HG03060 (cell line): Measurements from ENCODE around the gene ZNF148.

Experiments
- ATAC-seq: cut with Tn5 transposase; IDR thresholded peaks from one replicate; pipeline ENCODE4 v1.9.1; 2021; ENCODE audit warnings: low read depth, moderate number of reproducible peaks; ENCODE audit not compliant: unreplicated experiment

Gene ZNF148

GRCh38 chr3:125231895-125232294, 143.2 kb downstream of the ZNF148 start:
- no peak for ATAC-seq

- ATAC-seq, result no peak
Measured at GRCh38 chr3:125229707-125230106, 145.4 kb downstream of the ZNF148 start.

DNA sequence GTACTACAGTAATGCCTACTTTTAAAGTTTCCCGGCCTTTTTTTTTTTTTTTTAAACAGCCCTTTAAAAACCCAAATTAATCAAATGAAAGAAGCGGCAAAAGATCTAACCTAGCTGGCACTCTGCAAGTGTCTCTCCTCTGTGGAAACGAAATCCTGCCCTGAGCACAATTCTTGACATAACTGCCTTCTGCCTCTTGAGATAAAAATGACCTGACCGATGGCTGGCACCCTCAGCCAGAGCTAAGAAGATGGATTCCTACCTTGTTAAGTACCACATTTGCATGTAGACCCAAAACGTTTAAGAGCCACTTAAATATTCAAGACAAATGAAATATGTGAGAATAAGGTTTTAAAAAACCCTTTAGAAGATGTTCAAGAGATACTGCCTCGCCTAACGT, 146.0 kb downstream of the ZNF148 start:
- ATAC-seq, result no peak

DNA sequence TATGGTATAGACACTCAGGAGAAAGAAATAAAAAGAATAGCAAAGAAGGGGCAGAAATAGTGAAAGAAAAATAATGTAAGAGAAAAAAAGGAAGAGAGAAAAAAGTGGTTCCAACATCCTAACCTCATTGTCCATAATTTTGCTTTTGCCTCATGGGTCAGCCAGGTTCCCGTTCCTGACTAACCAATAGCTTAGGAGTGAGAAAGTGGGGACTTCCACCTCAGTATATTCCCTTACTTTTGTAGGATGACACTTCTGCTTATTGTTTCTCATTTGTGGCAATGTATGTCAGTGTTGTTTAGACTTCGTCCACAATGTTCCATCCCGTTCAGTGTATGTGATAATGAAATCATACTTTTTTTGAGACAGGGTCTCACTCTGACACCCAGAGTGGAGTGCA, 153.3 kb downstream of the ZNF148 start:
- no peak for ATAC-seq

DNA sequence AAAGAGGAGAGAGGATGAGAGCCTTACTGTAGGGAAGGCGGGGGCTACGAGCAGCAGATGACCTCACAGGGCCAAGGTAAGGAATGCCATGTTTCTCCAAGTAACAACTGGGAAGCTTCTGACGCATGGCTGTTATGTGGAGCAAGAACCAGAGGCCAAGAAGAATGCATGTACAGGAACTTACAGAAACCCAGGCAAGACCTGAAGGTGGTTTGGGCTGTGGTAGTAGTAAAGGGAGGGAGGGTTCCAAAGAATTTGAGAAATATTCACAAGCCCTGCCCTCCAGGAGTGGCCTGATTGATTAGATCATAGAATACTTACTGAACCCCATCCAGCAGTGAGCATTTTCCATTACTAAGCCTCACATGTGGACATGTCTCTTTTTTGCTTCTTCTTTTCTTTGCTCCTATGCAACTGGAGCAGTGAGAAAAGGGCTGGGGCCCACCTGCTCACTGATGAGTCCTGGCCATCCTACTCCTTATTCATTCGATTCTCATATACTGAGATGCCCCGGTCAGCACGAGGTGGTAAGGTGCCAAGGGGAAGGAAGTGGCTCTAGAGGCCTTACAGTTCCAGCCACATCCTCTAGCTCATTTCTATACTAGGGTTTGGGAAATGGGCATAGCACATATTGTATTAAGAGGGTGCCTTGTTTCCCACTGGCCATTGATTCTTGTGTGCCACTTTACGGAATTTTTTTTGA, 154.2 kb downstream of the ZNF148 start:
- ATAC-seq, result no peak

GRCh38 chr3:125220183-125220582, 154.9 kb downstream of the ZNF148 start:
- no peak for ATAC-seq

- no peak for ATAC-seq
Measured at GRCh38 chr3:125219261-125219701, 155.8 kb downstream of the ZNF148 start.

DNA sequence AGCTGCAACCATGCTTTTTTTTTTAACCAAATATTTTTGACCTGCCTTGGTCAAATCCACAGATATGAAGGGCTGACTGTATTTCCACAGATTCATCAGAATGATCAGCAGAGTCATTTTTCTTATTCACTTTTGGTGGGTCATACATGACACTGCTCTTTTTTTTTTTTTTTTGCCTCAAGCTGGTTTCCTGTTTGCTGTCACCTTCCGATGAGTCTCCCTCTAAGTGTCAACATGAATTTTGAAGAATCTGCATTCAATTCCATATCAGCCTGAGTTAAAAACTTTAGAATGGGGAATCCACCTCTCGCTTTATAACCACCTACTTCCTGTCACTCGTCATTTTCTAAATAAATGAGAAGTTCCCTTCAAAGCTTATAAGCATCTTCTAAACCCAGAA, 160.4 kb downstream of the ZNF148 start:
- ATAC-seq, result no peak

DNA sequence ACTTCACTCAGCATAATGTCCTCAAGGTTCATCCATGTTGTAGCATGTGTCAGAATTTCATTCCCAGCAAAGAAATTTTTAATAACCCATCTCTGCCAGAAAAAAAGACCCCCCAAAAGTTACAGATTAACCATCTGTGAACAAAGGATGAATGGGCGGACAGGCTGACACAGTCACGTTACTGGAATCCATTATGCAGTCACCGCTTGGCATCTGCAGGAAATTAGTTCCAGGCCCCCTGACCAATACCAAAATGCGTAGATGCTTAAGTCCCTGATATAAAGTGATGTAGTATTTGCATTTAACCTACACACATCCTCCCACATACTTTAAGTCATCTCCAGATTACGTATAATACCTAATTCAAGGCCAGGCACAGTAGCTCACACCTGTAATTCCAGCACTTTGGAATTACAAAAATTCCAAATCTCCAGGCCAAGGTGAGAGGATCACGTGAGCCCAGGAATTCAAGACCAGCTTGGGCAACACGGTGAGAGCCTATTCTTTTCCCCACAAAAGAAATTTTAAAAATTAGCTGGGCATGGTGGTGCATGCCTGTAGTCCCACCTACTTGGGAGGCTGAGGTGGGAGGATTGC, 161.1 kb downstream of the ZNF148 start:
- ATAC-seq, result no peak

DNA sequence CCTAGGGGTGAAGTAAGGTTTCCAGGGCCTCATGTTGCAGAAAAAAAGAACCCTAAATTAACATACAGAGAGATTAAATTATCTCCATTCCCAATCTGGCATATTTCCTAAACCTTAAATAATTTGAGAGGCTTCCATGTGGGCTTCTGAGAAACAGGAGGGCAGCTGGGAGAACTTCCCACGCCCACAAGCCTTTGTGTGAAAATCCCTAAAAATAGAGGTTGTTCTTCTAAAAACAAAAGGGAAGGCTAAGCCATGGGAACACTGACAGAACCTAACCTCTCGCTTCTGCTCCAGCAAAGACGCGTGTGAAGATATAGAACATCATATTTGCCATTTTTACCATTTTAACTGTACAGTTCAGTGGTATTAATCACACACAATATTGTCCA, 161.8 kb downstream of the ZNF148 start:
- ATAC-seq, result no peak

- no peak for ATAC-seq
Measured at GRCh38 chr3:125212509-125213363, 162.4 kb downstream of the ZNF148 start, which contains the start of gene SLC12A8. Gene SLC12A8, minus strand, starts transcription at chr3:125212748. Its CDS starts 1,399 bp downstream, at chr3:125211349.

DNA sequence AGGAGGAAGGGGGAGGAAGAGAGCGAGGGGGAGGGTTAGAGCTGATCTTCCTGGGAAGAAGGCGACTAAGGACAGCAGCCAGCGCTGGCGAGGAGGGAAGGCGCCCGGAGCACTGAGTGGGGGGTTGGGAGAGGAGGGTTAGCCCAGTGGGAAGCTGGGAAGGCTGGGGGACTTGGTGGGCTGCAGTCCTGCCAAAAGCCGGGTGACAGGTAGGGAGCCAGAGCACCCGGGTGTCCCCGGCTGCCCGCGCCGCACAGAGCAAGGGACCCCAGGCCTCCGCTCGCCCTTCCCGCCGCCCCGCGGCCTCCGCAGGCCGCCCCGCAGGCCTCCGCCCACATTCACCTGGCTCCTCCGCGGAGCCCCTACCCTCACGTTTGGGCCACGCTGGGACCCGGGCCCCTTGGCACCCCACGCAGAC, 163.0 kb downstream of the ZNF148 start:
- ATAC-seq, result no peak

- ATAC-seq, result no peak
Measured at GRCh38 chr3:125211523-125212090, 163.5 kb downstream of the ZNF148 start.

GRCh38 chr3:125207949-125208568, 167.1 kb downstream of the ZNF148 start:
- ATAC-seq, result no peak

DNA sequence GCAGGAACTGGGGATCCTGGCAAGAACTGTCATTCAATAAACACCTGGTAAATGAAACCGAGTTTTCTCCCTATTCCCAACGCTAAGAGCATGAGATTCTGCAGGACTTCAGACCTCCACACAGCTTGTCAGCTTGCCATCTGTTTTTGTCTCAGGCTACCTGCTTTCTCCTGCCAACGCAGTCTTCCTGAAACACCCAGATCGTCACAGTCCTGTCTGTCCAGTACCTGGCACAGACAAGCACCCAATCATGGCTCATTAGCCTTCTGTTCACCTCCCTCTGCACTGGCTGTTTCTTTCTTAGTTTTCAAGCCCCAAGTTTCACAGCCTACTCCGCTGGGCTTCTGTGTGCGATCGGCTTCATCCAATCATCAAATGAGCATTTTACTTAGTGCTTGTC, 167.6 kb downstream of the ZNF148 start:
- ATAC-seq, result no peak

- no peak for ATAC-seq
Measured at GRCh38 chr3:125206934-125207333, 168.2 kb downstream of the ZNF148 start.

- ATAC-seq, result no peak
Measured at GRCh38 chr3:125203731-125204130, 171.4 kb downstream of the ZNF148 start.

DNA sequence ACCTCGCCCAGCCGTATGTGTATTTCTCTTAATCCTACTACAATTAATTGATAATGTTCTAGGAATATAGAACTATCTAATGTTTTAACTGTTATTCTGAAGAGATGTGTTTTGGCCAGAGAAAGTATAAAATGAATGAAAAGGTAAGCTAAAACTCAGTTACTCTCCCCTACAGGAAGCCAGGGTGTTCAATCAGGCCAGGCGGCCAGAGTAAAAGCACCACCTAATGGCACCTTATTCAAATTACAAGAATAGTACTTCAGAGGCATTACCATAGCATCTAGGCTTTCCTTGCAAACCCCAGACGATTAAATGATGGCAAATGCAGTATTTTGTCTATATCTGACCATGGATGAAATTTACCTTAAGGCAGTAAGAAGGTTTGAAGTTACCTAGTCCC, 172.9 kb downstream of the ZNF148 start:
- no peak for ATAC-seq

- ATAC-seq, result peak; percentile 58
Measured at GRCh38 chr3:125200731-125201139, 174.4 kb downstream of the ZNF148 start.

- no peak for ATAC-seq
Measured at GRCh38 chr3:125194849-125195601, 180.1 kb downstream of the ZNF148 start.
